ENCODE data around the gene CPA1.
"Not testable (repeated sequence)": the region's sequence is repeated elsewhere in the genome, so short reads cannot be mapped to it uniquely, and the experiment has no call there.

Gene CPA1

GRCh38 chr7:130372402-130373165, 7.7 kb upstream of the CPA1 start:
- in situ Hi-C loops (cut with MboI; ENCODE audit: low pct_unique_long_range_greater_than_20kb, low sequenced_read_pairs, unreplicated experiment), result no loop called here
- DNase-seq (ENCODE audit: low spot score), result no peak
- no peak for TF ChIP-seq CTCF (IDR thresholded peaks at IDR 0.05; ENCODE audit: extremely low read depth, insufficient read depth, missing control alignments)

- no peak for TF ChIP-seq CTCF (IDR thresholded peaks at IDR 0.05; ENCODE audit: extremely low read depth, insufficient read depth, missing control alignments)
- DNase-seq (ENCODE audit: low spot score), result no peak
- in situ Hi-C loops (cut with MboI; ENCODE audit: low pct_unique_long_range_greater_than_20kb, low sequenced_read_pairs, unreplicated experiment), result no loop called here
These were observed 5.8 kb upstream of the CPA1 start for GRCh38 chr7:130374507-130374906.

GRCh38 chr7:130376461-130376860, 3.8 kb upstream of the CPA1 start:
- DNase-seq (ENCODE audit: low spot score); in situ Hi-C loops (cut with MboI; ENCODE audit: low pct_unique_long_range_greater_than_20kb, low sequenced_read_pairs, unreplicated experiment): not testable (repeated sequence)

- TF ChIP-seq CTCF (IDR thresholded peaks at IDR 0.05; ENCODE audit: extremely low read depth, insufficient read depth, missing control alignments), result no peak
- in situ Hi-C loops (cut with MboI; ENCODE audit: low pct_unique_long_range_greater_than_20kb, low sequenced_read_pairs, unreplicated experiment), result no loop called here
- no peak for DNase-seq (ENCODE audit: low spot score)
These were observed 3.1 kb upstream of the CPA1 start for GRCh38 chr7:130377178-130377577.

- no peak for TF ChIP-seq CTCF (IDR thresholded peaks at IDR 0.05; ENCODE audit: extremely low read depth, insufficient read depth, missing control alignments)
- in situ Hi-C loops (cut with MboI; ENCODE audit: low pct_unique_long_range_greater_than_20kb, low sequenced_read_pairs, unreplicated experiment), result no loop called here
- no peak for DNase-seq (ENCODE audit: low spot score)
These were observed 1.3 kb upstream of the CPA1 start for GRCh38 chr7:130379019-130379418.

- DNase-seq (ENCODE audit: low spot score), result no peak
- no peak for TF ChIP-seq CTCF (IDR thresholded peaks at IDR 0.05; ENCODE audit: extremely low read depth, insufficient read depth, missing control alignments)
- in situ Hi-C loops (cut with MboI; ENCODE audit: low pct_unique_long_range_greater_than_20kb, low sequenced_read_pairs, unreplicated experiment), result no loop called here
These were observed 768 bp upstream of the CPA1 start for GRCh38 chr7:130379532-130379920.

GRCh38 chr7:130380861-130381455, 664 bp downstream of the CPA1 start:
- in situ Hi-C loops (cut with MboI; ENCODE audit: low pct_unique_long_range_greater_than_20kb, low sequenced_read_pairs, unreplicated experiment), result no loop called here
- no peak for DNase-seq (ENCODE audit: low spot score)
- no peak for TF ChIP-seq CTCF (IDR thresholded peaks at IDR 0.05; ENCODE audit: extremely low read depth, insufficient read depth, missing control alignments)

Data from GM13977 (cell line).